Ishikawa (cell line): Measurements from ENCODE around the gene PIK3CD.

Experiments
- CEBPB ChIP-seq: IDR thresholded peaks from 2 replicates; pipeline ENCODE4 v1.6.1; 2012
- CREB1 ChIP-seq: IDR thresholded peaks from 2 replicates; pipeline ENCODE4 v1.6.1; 2012; ENCODE audit warnings: low read depth
- EGR1 ChIP-seq: IDR thresholded peaks from 2 replicates; pipeline ENCODE4 v1.6.1; 2012
- EP300 ChIP-seq: IDR thresholded peaks from 2 replicates; pipeline ENCODE4 v1.6.1; 2012; ENCODE audit warnings: borderline replicate concordance
- FOXM1 ChIP-seq: IDR thresholded peaks from 2 replicates; pipeline ENCODE4 v1.6.1; 2012; ENCODE audit warnings: low read depth, borderline replicate concordance
- REST ChIP-seq: IDR thresholded peaks from 2 replicates; pipeline ENCODE4 v1.6.1; 2012; ENCODE audit warnings: low read depth, mild to moderate bottlenecking
- TAF1 ChIP-seq: IDR thresholded peaks from 2 replicates; pipeline ENCODE4 v1.6.1; 2012; ENCODE audit warnings: low read depth, mild to moderate bottlenecking
- TCF12 ChIP-seq: IDR thresholded peaks from 2 replicates; pipeline ENCODE4 v1.6.1; 2012; ENCODE audit warnings: low read depth
- TEAD4 ChIP-seq: IDR thresholded peaks from 2 replicates; pipeline ENCODE4 v1.6.1; 2012
- USF1 ChIP-seq: IDR thresholded peaks from 2 replicates; pipeline ENCODE4 v1.6.1; 2012
- YY1 ChIP-seq: IDR thresholded peaks from 2 replicates; pipeline ENCODE4 v1.6.1; 2012; ENCODE audit warnings: low read depth
- ZBTB7A ChIP-seq: IDR thresholded peaks from 2 replicates; pipeline ENCODE4 v1.6.1; 2012; ENCODE audit warnings: low read depth
- TF ChIP-seq, protein P1 (sequence below): IDR thresholded peaks from 2 replicates; pipeline ENCODE4 v1.6.1; 2012

- TF ChIP-seq CREB1 = no peak
- TF ChIP-seq, protein P1, sequence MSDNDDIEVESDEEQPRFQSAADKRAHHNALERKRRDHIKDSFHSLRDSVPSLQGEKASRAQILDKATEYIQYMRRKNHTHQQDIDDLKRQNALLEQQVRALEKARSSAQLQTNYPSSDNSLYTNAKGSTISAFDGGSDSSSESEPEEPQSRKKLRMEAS = no peak
- no peak for TF ChIP-seq TAF1
- TF ChIP-seq CEBPB = no peak
- no peak for TF ChIP-seq FOXM1
- no peak for TF ChIP-seq REST
- no peak for TF ChIP-seq EP300
- TF ChIP-seq TCF12 = no peak
- TF ChIP-seq ZBTB7A = no peak
- TF ChIP-seq EGR1 = no peak
- no peak for TF ChIP-seq USF1
- TF ChIP-seq YY1 = no peak
- no peak for TF ChIP-seq TEAD4
Measured at GRCh38 chr1:9610548-9610947, 41.0 kb upstream of the PIK3CD start.
